MCF 10A (cell line): ENCODE data around the gene CDH6. TPM values are rescaled to one million over a fixed set of nuclear protein-coding genes. Genes with fewer than 3 reads are reported as not detected.

ENCODE experiments used
- BruUV-seq: library from RNA; stranded (reverse); fragments of 400-500 nt; replicated peaks from 2 replicates; lab custom pipeline; 2021; lab: Mats Ljungman, UMichigan
- CTCF ChIA-PET: fragments of 300-600 bp; sonication (Branson Sonifier 250); formaldehyde crosslinking; extraction: SDS; loops from one replicate; lab custom pipeline; 2021; ENCODE audit warnings: antibody characterized with exemption, inconsistent platforms; lab: Yijun Ruan, JAX
- POLR2A ChIA-PET: fragments of 300-600, 350-650 bp; sonication (Branson Sonifier 250); formaldehyde crosslinking; extraction: SDS; loops from one replicate; lab custom pipeline; 2020; ENCODE audit warnings: antibody characterized with exemption, inconsistent platforms; lab: Yijun Ruan, JAX
- DNase-seq: peaks from one replicate; pipeline ENCODE4 v3.0.0-alpha.2; 2018; ENCODE audit not compliant: unreplicated experiment
- H3K27ac Mint-ChIP-seq: one replicate; pipeline ENCODE4 v1.8.0; 2022; ENCODE audit warnings: mild to moderate bottlenecking, low read depth, mixed read lengths; ENCODE audit not compliant: unreplicated experiment
- H3K27me3 Mint-ChIP-seq: one replicate; pipeline ENCODE4 v1.8.0; 2022; ENCODE audit warnings: mixed read lengths; ENCODE audit not compliant: insufficient read depth, unreplicated experiment
- H3K36me3 Mint-ChIP-seq: one replicate; pipeline ENCODE4 v1.8.0; 2022; ENCODE audit warnings: mild to moderate bottlenecking, moderate library complexity, mixed read lengths; ENCODE audit not compliant: insufficient read depth, unreplicated experiment
- H3K4me1 Mint-ChIP-seq: one replicate; pipeline ENCODE4 v1.8.0; 2022; ENCODE audit warnings: mixed read lengths; ENCODE audit not compliant: insufficient read depth, unreplicated experiment
- H3K4me3 Mint-ChIP-seq: one replicate; pipeline ENCODE4 v1.8.0; 2022; ENCODE audit warnings: mild to moderate bottlenecking, moderate library complexity, mixed read lengths; ENCODE audit not compliant: unreplicated experiment
- H3K9me3 Mint-ChIP-seq: one replicate; pipeline ENCODE4 v1.8.0; 2022; ENCODE audit warnings: mixed read lengths; ENCODE audit not compliant: unreplicated experiment
- CTCF ChIP-seq: fragments of 200-600 bp; IDR thresholded peaks from one replicate; pipeline ENCODE4 v1.8.0; 2022; ENCODE audit warnings: antibody characterized with exemption, mild to moderate bottlenecking; ENCODE audit not compliant: unreplicated experiment
- intact Hi-C: fragments of 100-400 bp; cut with micrococcal nuclease; formaldehyde crosslinking; loops from 2 replicates; pipeline ENCODE4 v1.14.1; 2022
- total RNA-seq: library from RNA; stranded (reverse); gene quantifications from 2 replicates; pipeline ENCODE4 v1.2.3, GENCODE V29; 2022

The CDH6 gene
- total RNA-seq, 1 experiment from 2014 or later, result not detected

GRCh38 chr5:31218978-31219377, 25.5 kb downstream of the CDH6 start:
- ChIA-PET CTCF (interaction anchor here (0.5 to 2.1 kb wide), 4 partner anchors 13 to 1179 kb away, joined by 3 to 15 read pairs (median 4); no protein-coding TSS in a partner anchor), POLR2A (no interaction called here)
- BruUV-seq, result no TSS peak
- Mint-ChIP-seq H3K27me3 (no peaks in the 10 kb centered on the region), H3K4me1 (no peaks in the 10 kb centered on the region), H3K4me3 (no peak overlapping the region), H3K9me3 (no peaks in the 10 kb centered on the region), H3K36me3 (no peaks in the 10 kb centered on the region), H3K27ac (no peak overlapping the region)
- intact Hi-C loops, result no loop called here
- no peak for TF ChIP-seq CTCF
- DNase-seq, result no peak

GRCh38 chr5:31221001-31221400, 27.5 kb downstream of the CDH6 start:
- no peak overlapping the region for H3K4me3 Mint-ChIP-seq
- DNase-seq, result no peak
- H3K27me3 Mint-ChIP-seq, result no peaks in the 10 kb centered on the region
- no peaks in the 10 kb centered on the region for H3K4me1 Mint-ChIP-seq
- ChIA-PET CTCF (interaction anchor here (2.1 kb wide), 1 partner anchor 11 kb away, joined by 14 read pairs; no protein-coding TSS in a partner anchor), POLR2A (no interaction called here)
- no peaks in the 10 kb centered on the region for H3K36me3 Mint-ChIP-seq
- no TSS peak for BruUV-seq
- intact Hi-C loops, result no loop called here
- H3K27ac Mint-ChIP-seq, result no peak overlapping the region
- no peaks in the 10 kb centered on the region for H3K9me3 Mint-ChIP-seq
- TF ChIP-seq CTCF, result no peak

- no peaks in the 10 kb centered on the region for H3K27me3 Mint-ChIP-seq
- ChIA-PET POLR2A (no interaction called here), CTCF (no interaction called here)
- intact Hi-C loops, result no loop called here
- H3K27ac Mint-ChIP-seq, result no peak overlapping the region
- no peak for DNase-seq
- H3K4me1 Mint-ChIP-seq, result no peaks in the 10 kb centered on the region
- H3K36me3 Mint-ChIP-seq, result no peaks in the 10 kb centered on the region
- H3K9me3 Mint-ChIP-seq, result no peaks in the 10 kb centered on the region
- no peak overlapping the region for H3K4me3 Mint-ChIP-seq
- TF ChIP-seq CTCF, result no peak
- BruUV-seq, result no TSS peak
Measured at GRCh38 chr5:31225118-31225517, 31.6 kb downstream of the CDH6 start.

- Mint-ChIP-seq H3K27ac (no peak overlapping the region), H3K4me3 (no peak overlapping the region), H3K36me3 (no peaks in the 10 kb centered on the region), H3K4me1 (no peaks in the 10 kb centered on the region), H3K9me3 (no peaks in the 10 kb centered on the region), H3K27me3 (no peaks in the 10 kb centered on the region)
- ChIA-PET CTCF (interaction anchor here (0.7 kb wide), 1 partner anchor 1031 kb away, joined by 3 read pairs; no protein-coding TSS in a partner anchor), POLR2A (no interaction called here)
- intact Hi-C loops, result no loop called here
- no peak for TF ChIP-seq CTCF
- no TSS peak for BruUV-seq
- no peak for DNase-seq
Measured at GRCh38 chr5:31225613-31226012, 32.1 kb downstream of the CDH6 start.
